ENCODE results near the gene DDHD1. TPM values are rescaled to one million over a fixed set of nuclear protein-coding genes. Genes with fewer than 3 reads are reported as not detected.

Gene DDHD1
- total and polyA plus RNA-seq, 2 experiments from 2014 or later: 11.2 to 28.9 TPM

DNA sequence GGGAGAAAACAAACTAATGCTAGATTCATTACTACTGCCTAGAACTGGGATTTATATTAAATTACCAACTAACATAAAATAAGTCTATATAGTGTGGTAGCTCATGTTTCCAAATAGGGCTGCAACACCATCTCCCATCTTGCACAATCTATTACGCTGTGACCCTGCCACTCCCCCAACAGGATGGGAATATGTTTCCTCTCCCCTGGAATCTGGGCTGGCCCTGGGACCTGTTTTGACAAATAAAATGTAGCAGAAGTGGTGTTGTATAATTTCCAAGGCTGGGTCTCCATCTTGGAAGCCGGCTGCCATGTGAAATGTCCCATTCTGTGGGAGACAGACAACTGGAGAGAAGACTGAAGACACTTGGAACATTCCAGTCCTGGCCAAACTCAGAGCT, 156.6 kb downstream of the DDHD1 start:
- ATAC-seq (no peak), DNase-seq (ENCODE audit: low spot score) (no peak)
- Histone ChIP-seq H3K4me3 (no peak overlapping the region), H3K27ac (ENCODE audit: low read depth) (no peak overlapping the region), H3K9me2 (ENCODE audit: insufficient read depth) (no peaks in the 10 kb centered on the region), H2AFZ (no peak overlapping the region), H4K20me1 (replicated peaks; ENCODE audit: insufficient read depth) (no peaks in the 10 kb centered on the region), H3K27me3 (ENCODE audit: insufficient read depth) (no peaks in the 10 kb centered on the region), H3K36me3 (ENCODE audit: insufficient read depth) (no peaks in the 10 kb centered on the region), H3K79me2 (replicated peaks; ENCODE audit: insufficient read depth) (no peaks in the 10 kb centered on the region), H3K4me2 (no peak overlapping the region), H3F3A (replicated peaks; ENCODE audit: low read depth) (no peaks in the 10 kb centered on the region), H3K4me1 (ENCODE audit: insufficient read depth) (no peaks in the 10 kb centered on the region)
- H3K27me3 Mint-ChIP-seq (ENCODE audit: insufficient read depth, low read depth, poor library complexity): peaks cover 3% of the 10 kb centered on the region
- no peak overlapping the region for H3K4me3 Mint-ChIP-seq
- H3K27ac Mint-ChIP-seq: no peak overlapping the region
- no peak for TF ChIP-seq ZNF114 (CRISPR knock-in tag; IDR thresholded peaks at IDR 0.05)
- TF ChIP-seq, protein P1, sequence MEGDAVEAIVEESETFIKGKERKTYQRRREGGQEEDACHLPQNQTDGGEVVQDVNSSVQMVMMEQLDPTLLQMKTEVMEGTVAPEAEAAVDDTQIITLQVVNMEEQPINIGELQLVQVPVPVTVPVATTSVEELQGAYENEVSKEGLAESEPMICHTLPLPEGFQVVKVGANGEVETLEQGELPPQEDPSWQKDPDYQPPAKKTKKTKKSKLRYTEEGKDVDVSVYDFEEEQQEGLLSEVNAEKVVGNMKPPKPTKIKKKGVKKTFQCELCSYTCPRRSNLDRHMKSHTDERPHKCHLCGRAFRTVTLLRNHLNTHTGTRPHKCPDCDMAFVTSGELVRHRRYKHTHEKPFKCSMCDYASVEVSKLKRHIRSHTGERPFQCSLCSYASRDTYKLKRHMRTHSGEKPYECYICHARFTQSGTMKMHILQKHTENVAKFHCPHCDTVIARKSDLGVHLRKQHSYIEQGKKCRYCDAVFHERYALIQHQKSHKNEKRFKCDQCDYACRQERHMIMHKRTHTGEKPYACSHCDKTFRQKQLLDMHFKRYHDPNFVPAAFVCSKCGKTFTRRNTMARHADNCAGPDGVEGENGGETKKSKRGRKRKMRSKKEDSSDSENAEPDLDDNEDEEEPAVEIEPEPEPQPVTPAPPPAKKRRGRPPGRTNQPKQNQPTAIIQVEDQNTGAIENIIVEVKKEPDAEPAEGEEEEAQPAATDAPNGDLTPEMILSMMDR (conservative IDR thresholded peaks at IDR 0.05; ENCODE audit: low read depth in 2 of 2): no peak
- TF ChIP-seq ZNF331 (CRISPR knock-in tag; IDR thresholded peaks at IDR 0.05; ENCODE audit: low read depth): no peak
- TF ChIP-seq CREB1 (CRISPR knock-in tag; IDR thresholded peaks at IDR 0.05; ENCODE audit: low read depth): no peak
- H3K4me1 Mint-ChIP-seq: no peaks in the 10 kb centered on the region; the same call in 2 of the 3 replicates
- H3K9me3 Mint-ChIP-seq: no peaks in the 10 kb centered on the region
- no peaks in the 10 kb centered on the region for H3K36me3 Mint-ChIP-seq (ENCODE audit: low read depth)

DNA sequence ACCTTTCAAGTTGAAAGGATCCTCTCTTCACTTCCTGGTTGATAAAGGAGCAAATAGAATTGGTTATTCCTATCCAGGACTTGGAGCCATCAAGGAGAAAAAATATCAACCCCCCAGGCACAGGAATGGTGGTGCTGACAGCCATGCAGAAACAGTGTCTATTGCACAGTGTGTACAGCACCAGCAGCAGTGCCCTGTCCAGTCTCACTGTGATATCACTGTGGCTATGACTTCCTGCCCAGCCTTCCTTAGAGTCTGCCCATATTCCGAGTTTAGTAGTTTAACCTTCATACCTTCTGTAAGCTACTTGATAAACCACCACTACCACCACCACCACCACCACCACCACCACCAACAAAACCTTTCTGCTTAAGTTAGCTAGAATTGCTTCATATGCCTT, 157.1 kb downstream of the DDHD1 start:
- no peaks in the 10 kb centered on the region; the same call in 2 of the 3 replicates for H3K4me1 Mint-ChIP-seq
- Histone ChIP-seq H3K79me2 (replicated peaks; ENCODE audit: insufficient read depth) (no peaks in the 10 kb centered on the region), H3K4me2 (no peak overlapping the region), H3K27ac (ENCODE audit: low read depth) (no peak overlapping the region), H3K4me1 (ENCODE audit: insufficient read depth) (no peaks in the 10 kb centered on the region), H3K27me3 (ENCODE audit: insufficient read depth) (no peaks in the 10 kb centered on the region), H4K20me1 (replicated peaks; ENCODE audit: insufficient read depth) (no peaks in the 10 kb centered on the region), H2AFZ (no peak overlapping the region), H3K9me2 (ENCODE audit: insufficient read depth) (no peaks in the 10 kb centered on the region), H3K4me3 (no peak overlapping the region), H3K36me3 (ENCODE audit: insufficient read depth) (no peaks in the 10 kb centered on the region), H3F3A (replicated peaks; ENCODE audit: low read depth) (no peaks in the 10 kb centered on the region)
- ATAC-seq (no peak), DNase-seq (ENCODE audit: low spot score) (no peak)
- H3K9me3 Mint-ChIP-seq: no peaks in the 10 kb centered on the region
- no peaks in the 10 kb centered on the region for H3K27me3 Mint-ChIP-seq (ENCODE audit: insufficient read depth, low read depth, poor library complexity)
- no peak overlapping the region for H3K4me3 Mint-ChIP-seq
- H3K36me3 Mint-ChIP-seq (ENCODE audit: low read depth): no peaks in the 10 kb centered on the region
- H3K27ac Mint-ChIP-seq: no peak overlapping the region
- TF ChIP-seq, protein P2, sequence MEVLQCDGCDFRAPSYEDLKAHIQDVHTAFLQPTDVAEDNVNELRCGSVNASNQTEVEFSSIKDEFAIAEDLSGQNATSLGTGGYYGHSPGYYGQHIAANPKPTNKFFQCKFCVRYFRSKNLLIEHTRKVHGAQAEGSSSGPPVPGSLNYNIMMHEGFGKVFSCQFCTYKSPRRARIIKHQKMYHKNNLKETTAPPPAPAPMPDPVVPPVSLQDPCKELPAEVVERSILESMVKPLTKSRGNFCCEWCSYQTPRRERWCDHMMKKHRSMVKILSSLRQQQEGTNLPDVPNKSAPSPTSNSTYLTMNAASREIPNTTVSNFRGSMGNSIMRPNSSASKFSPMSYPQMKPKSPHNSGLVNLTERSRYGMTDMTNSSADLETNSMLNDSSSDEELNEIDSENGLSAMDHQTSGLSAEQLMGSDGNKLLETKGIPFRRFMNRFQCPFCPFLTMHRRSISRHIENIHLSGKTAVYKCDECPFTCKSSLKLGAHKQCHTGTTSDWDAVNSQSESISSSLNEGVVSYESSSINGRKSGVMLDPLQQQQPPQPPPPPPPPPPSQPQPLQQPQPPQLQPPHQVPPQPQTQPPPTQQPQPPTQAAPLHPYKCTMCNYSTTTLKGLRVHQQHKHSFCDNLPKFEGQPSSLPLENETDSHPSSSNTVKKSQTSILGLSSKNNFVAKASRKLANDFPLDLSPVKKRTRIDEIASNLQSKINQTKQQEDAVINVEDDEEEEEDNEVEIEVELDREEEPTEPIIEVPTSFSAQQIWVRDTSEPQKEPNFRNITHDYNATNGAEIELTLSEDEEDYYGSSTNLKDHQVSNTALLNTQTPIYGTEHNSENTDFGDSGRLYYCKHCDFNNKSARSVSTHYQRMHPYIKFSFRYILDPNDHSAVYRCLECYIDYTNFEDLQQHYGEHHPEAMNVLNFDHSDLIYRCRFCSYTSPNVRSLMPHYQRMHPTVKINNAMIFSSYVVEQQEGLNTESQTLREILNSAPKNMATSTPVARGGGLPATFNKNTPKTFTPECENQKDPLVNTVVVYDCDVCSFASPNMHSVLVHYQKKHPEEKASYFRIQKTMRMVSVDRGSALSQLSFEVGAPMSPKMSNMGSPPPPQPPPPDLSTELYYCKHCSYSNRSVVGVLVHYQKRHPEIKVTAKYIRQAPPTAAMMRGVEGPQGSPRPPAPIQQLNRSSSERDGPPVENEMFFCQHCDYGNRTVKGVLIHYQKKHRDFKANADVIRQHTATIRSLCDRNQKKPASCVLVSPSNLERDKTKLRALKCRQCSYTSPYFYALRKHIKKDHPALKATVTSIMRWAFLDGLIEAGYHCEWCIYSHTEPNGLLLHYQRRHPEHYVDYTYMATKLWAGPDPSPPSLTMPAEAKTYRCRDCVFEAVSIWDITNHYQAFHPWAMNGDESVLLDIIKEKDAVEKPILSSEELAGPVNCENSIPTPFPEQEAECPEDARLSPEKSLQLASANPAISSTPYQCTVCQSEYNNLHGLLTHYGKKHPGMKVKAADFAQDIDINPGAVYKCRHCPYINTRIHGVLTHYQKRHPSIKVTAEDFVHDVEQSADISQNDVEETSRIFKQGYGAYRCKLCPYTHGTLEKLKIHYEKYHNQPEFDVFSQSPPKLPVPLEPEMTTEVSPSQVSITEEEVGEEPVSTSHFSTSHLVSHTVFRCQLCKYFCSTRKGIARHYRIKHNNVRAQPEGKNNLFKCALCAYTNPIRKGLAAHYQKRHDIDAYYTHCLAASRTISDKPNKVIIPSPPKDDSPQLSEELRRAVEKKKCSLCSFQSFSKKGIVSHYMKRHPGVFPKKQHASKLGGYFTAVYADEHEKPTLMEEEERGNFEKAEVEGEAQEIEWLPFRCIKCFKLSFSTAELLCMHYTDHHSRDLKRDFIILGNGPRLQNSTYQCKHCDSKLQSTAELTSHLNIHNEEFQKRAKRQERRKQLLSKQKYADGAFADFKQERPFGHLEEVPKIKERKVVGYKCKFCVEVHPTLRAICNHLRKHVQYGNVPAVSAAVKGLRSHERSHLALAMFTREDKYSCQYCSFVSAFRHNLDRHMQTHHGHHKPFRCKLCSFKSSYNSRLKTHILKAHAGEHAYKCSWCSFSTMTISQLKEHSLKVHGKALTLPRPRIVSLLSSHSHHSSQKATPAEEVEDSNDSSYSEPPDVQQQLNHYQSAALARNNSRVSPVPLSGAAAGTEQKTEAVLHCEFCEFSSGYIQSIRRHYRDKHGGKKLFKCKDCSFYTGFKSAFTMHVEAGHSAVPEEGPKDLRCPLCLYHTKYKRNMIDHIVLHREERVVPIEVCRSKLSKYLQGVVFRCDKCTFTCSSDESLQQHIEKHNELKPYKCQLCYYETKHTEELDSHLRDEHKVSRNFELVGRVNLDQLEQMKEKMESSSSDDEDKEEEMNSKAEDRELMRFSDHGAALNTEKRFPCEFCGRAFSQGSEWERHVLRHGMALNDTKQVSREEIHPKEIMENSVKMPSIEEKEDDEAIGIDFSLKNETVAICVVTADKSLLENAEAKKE (CRISPR knock-in tag; IDR thresholded peaks at IDR 0.05): no peak
- no peak for TF ChIP-seq ZNF331 (CRISPR knock-in tag; IDR thresholded peaks at IDR 0.05; ENCODE audit: low read depth)
- TF ChIP-seq, protein P1 (conservative IDR thresholded peaks at IDR 0.05; ENCODE audit: low read depth in 2 of 2): no peak
- TF ChIP-seq JUNB (IDR thresholded peaks at IDR 0.05; ENCODE audit: unreplicated experiment): no peak
- TF ChIP-seq, protein P3, sequence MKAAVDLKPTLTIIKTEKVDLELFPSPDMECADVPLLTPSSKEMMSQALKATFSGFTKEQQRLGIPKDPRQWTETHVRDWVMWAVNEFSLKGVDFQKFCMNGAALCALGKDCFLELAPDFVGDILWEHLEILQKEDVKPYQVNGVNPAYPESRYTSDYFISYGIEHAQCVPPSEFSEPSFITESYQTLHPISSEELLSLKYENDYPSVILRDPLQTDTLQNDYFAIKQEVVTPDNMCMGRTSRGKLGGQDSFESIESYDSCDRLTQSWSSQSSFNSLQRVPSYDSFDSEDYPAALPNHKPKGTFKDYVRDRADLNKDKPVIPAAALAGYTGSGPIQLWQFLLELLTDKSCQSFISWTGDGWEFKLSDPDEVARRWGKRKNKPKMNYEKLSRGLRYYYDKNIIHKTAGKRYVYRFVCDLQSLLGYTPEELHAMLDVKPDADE (IDR thresholded peaks at IDR 0.05): no peak
- no peak for TF ChIP-seq STAT1 (IDR thresholded peaks at IDR 0.05; ENCODE audit: unreplicated experiment)

Data from GM23338 (cell line).